ENCODE data around the gene HOXD12.
A peak's percentile ranks its signal among the peaks of the same experiment; 100 is the strongest.

The HOXD12 gene

DNA sequence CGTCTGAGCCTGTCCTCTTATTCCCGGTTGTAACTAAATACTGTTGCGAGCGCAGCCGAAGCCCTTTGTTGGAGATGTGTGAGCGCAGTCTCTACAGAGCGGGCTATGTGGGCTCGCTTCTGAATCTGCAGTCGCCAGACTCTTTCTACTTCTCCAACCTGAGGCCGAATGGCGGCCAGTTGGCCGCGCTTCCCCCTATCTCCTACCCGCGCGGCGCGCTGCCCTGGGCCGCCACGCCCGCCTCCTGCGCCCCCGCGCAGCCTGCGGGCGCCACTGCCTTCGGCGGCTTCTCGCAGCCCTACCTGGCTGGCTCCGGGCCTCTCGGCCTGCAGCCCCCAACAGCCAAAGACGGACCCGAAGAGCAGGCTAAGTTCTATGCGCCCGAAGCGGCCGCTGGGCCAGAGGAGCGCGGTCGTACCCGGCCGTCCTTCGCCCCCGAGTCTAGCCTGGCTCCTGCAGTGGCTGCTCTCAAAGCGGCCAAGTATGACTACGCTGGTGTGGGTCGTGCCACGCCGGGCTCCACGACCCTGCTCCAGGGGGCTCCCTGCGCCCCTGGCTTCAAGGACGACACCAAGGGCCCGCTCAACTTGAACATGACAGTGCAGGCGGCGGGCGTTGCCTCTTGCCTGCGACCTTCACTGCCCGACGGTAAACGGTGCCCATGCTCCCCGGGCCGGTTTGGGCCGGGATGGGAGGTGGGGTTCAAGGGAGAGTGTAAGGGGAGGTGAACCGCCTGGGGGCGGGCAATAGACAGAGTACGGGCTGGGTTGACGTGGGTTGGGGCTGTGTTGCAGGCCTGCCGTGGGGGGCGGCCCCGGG is at the start of gene HOXD12:
HOXD12 (plus strand) TSS at position 68 of the 819 bp plus-strand sequence; CDS start at position 75, 7 bp downstream.
- DNase-seq = no peak
- intact Hi-C loops (cut with DNase I) = loop anchor here (10.0 kb wide), 1 partner anchor 735 kb away; no protein-coding TSS in a partner anchor

- intact Hi-C loops (cut with DNase I) = no loop called here
- DNase-seq = no peak
These were observed 43.2 kb upstream of the HOXD12 start for GRCh38 chr2:176056406-176056805.

DNA sequence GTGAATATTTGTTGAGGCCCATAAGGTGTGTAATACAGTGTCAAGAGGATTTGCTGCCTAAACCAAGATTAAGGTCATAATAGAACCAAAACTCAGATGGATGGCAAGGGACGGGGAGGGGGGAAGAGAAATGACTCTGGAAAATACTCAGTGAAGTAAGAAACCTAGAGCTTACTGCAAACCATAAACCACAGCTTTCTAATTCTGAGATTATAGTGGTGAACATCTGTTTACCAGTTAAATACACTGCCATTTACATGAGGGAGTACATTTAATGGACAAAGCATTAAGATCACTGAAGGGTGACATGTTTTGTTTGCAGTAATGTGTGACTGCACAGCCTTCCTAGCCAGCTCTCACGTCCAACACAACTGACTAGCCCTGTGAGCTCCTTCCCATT is 35.6 kb upstream of the HOXD12 start:
- no peak for DNase-seq
- intact Hi-C loops (cut with DNase I) = no loop called here

DNA sequence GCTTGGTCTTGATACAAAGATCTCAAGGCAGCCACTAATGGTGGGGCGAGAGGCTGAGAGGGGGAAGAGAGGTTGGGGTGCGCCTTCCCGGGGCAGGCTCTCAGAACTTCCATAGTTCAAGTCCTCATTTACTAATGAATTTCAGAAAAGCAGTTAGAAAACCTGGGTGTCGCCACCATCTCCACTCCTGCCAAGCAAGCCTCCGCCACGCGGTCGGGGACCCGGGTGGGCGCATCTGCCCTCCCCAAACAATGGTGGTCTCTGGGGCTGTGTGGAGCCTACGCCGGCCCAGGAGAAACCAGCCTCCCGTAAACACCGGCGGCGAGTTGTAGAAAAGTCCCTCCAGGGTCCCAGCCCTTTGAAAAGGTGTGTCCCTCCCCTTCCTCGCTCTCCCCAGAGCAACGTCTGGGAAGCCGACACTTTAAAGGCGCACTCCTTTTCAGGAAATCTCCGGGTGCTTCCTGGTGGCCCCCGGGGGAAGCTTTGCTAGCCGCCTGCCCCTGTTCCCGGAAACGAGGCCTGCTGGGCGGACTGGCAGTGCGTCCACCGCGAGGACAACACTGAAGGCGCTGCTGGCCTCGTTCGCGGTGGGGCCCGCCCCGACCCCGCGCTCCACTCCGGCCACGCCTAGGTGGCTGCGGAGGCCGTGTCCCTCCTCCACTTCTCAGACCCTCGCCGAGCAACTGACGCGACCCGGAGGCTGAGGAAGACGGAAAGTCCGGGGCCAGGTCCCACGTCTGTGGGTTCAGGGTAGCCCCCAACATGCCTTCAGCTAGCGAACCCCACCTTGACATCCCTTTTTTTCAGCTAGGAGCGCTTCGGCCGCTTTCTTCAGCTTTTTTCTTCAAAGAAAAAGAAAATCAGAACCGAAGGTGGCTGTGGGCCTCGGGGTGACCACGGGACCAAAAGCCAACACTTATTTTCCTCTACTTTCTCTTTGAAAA is 32.7 kb upstream of the HOXD12 start:
- intact Hi-C loops (cut with DNase I) = no loop called here
- DNase-seq = no peak

DNA sequence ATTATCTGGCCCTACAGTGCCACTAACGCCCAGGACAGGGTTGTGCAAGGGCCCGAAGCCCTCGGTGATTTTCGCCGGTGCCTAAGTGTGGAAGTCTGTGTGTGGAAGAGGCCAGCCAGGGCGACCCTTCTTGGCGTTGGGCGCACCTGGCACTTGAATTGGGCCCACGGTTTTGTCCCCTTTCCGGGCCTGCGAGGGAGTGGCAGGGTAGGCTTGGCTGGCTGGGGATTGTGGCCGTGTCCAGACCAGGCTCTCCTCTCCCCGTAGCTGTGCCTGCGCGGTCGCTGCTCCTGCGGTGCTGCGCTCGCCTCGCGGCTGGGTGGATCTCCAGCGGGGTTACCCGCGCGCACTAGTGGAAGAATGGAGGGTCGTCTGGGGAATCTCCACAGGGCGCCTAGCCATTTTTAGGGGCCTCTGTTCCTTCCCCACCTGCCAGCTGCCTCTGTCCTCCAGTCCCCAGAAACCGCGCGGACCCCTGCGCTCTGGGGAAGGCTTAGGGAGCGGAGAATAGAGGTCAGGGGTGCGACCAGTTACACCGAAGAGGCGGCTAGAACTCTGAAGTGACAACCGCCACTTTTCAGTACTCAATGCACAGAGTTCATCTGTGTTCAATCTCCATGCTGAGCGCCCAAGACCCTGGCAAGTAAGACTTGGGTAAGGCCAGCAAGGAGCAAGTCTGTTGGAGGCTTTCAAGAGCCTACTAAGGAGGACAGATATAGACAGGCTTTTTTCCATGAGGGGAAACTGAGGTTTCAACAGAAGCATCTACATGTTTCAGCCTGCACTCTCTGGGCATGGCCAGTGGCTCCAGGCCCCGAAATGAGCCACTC is 31.8 kb upstream of the HOXD12 start:
- intact Hi-C loops (cut with DNase I) = no loop called here
- DNase-seq = no peak

DNA sequence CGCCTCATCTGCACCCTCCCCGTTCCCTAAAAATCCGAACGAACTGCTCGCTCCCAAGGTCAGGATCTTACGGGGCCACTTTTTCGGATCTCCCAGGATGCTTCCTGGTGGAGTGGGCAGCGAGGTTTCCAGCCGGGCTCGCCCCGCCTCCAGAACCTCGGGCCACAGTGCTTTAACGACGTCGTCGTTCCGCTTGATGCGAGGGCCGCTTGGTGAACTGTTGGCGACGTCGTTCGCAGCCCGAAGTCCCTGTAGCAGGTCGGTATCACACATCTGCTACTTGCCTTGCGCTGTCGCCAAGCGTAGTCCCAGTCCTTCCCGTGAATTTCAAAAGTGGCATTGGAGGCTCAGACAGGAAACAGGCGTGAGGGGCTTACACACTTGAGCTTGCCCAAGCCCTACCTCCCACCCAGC is 31.2 kb upstream of the HOXD12 start:
- intact Hi-C loops (cut with DNase I) = no loop called here
- no peak for DNase-seq

DNA sequence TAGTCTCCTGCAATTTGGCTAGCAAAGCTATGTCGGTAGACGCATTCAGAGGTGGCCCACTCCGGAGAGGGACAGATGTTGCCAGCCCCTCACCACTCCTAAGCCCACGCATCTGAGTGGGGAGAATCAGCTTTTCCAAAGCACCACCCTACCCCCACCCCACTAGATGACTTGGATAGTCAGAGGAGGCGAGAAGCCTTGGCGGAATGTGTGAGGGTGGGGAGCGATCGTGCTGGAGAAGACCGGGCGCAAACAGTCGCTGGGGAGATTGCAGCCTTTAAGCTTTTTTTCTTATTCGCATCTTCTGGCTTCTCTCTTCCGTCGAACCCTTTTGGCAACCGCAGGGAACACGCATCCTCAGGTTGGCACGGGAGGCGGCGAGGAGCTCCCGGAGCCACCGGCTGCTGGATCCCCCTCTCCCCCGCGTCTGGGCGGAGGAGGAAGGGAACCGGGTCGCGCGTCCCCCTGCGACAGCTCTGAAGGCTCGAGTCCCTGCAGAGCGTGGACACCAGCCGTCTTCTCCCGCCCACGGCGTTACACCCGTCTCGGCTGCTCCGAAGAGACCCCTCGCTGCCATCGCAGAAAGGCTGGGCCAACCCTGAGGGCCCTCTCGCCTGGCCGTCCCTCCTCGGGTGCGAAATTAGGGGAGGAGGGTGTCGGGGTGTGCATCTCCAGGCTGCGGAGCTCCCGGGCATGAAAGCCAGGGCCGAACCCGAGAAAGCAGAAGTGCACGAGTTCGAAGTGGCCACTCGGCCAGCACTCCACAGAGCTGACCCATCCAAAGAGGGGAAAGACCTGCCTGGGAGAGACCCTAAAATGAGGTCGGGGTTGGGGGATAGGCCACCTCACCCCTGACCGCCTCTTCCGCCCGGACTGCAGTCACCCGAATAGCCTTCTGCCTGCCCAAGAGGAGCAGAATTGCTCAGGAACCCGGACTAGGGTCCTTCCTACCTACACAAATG is 28.0 kb upstream of the HOXD12 start:
- intact Hi-C loops (cut with DNase I) = no loop called here
- DNase-seq = no peak

DNA sequence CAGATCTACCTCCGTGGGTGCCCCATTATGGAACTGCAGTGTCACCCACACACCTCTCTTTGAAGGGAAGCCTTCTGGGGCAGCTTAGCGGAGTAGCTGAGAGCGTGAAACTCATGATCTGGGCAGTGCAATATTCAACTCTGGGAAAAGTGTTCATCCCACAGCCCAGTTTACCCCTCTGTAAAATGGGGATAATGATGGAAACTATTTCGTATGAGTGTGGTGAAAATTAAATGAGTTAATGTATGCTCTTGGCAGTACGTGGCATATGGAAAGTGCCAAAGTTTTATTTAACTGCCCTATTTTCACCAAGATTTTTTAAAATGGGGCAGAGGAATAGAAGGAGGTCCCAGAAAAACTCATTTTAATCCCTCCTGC is 27.3 kb upstream of the HOXD12 start:
- no peak for DNase-seq
- intact Hi-C loops (cut with DNase I) = no loop called here

DNA sequence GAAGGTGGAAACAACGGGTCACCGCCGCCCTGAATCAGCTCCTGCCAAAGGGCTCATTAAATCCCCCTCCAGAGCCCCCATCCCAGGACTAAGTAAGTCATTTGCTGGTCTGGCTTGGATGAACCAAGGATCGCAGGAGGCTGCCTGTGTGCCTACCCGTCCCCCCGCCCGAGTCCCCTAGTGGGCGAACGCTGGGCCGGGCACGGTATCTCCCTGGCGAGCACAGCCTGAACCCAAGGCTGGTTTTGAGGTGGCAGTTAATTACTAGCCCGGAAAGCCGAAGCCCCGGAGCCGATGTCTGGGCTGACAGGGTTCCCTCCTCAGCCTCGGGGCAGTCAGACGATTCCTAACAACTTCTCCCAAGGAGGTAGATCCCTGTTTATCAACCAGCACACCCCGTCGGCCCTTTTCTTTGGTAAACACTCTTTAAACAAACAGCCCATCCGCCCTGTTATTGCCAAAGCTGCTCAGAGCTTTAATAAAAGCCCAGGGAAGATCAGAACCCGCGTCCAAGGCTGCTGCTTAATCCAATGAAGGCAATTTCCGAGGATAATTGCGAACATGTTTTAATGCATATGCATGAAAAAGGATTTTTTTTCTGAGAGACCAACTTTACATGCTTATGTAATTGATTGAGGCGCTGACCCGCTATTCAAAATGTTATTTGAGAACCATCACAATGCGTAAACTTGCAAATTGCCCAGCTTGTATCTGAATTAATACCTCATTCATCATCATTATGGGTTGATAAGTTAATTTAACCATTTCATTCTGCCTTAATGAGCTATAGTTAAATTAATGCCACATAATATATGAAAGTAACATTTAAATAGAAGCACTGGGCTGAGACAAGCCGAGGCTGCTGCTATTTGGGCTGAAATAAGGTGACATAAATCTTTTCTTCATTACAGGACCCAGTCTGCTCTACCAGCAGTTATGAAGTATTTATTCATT is 26.4 kb upstream of the HOXD12 start:
- no peak for DNase-seq
- intact Hi-C loops (cut with DNase I) = no loop called here

DNA sequence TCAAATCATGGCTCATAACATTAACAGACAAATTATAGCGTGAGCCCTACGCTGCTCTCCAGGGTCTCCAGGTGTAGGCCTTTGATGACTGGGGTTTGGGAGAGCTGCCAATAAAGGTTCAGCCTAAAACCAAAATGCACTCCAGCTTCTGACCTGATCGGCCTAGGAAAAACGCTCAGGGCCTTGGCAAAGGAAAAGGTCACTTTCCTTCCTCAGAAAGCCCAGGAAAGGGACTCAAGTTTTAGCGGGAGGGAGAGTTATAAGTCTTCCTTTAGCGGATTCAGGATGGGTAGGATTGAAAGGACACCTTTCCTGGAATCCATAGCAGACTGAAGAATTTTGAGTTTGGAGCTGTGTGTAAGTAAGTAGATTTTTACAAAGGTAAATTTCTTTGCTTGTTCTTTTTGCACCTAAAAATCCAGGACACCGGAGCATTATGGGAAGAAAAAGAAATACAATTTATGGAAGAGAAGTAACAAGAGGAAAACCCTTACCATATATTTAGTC is 24.6 kb upstream of the HOXD12 start:
- intact Hi-C loops (cut with DNase I) = no loop called here
- no peak for DNase-seq

- no peak for DNase-seq
- intact Hi-C loops (cut with DNase I) = no loop called here
These were observed 24.1 kb upstream of the HOXD12 start for GRCh38 chr2:176075481-176075880.

DNA sequence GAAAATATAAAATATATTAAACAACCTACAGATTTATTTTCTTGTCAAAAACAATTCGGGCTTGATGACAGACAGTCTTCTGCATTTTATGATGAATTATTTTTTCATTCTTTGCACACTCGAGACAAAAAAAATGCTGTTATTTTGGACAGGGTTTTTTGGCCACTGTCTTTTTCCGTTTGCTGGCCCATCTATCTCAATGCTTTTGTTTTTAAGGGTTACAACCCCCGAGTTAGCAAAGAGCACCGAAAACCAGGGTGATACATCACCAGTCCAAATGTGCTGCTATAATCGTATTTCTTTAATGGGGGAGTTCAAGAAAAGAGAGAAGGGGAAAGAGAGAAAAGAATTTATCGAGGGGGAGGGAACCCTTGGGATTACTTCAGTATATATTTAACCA is 23.5 kb upstream of the HOXD12 start:
- intact Hi-C loops (cut with DNase I) = no loop called here
- DNase-seq = no peak

GRCh38 chr2:176076796-176077195 is 22.8 kb upstream of the HOXD12 start:
- no peak for DNase-seq
- intact Hi-C loops (cut with DNase I) = no loop called here

DNA sequence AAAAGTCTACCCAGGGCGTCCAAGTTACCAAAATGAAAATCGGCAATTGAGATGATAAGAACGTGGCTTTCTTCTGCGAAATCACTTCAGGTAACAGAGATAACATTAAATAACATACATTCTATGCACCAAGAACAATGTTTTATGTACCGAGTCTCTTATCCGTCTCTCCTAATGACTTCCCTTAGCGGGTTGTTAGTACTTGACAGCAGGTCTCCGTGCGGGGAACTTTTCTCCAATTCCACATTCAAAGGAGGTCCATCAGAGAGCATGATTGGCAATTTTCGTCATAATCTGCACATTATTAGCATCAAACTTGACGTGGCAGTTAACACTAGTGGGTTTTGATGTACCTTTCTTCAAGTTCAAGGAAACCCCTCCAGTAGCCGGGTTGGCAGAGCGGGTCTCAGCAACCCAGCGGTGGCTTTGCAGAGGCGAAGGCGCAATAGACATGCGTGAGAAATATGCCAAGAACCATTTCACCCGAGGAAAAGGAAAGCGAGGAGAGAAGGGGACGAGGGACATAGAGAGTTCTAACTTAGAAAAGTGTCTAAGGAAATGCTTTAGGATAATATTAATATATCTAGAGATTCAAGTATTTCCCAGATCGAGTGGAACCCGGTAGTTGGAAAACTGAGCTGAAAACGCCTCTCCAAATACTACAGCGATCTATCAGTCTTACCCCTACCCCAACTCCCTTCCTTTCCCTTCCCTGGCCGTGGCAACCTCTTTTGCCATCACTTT is 20.9 kb upstream of the HOXD12 start:
- DNase-seq = peak in 1 of 42 donors; percentile 8
- intact Hi-C loops (cut with DNase I) = no loop called here

GRCh38 chr2:176079285-176079830 is 20.2 kb upstream of the HOXD12 start:
- DNase-seq = peak in 2 of 42 donors; percentile 22 to 38
- intact Hi-C loops (cut with DNase I) = no loop called here

Measured in head of caudate nucleus (tissue), 42 donors.